Vagina (tissue), 2 donors: Measurements from ENCODE around the gene ATP8A2. TPM values are rescaled to one million over a fixed set of nuclear protein-coding genes. Genes with fewer than 3 reads are reported as not detected.

Source experiments
- DNase-seq, 2 donors: peaks; one replicate each; pipeline ENCODE4 v3.0.0-alpha.2; 2017; ENCODE audit errors: extremely low spot score in 2 of 2
- H3K27ac ChIP-seq: fragments of 200-600 bp; sonication (generic); one replicate; pipeline ENCODE4 v1.5.1; 2019
- H3K27me3 ChIP-seq: fragments of 200-600 bp; sonication (generic); one replicate; pipeline ENCODE4 v1.5.1; 2019
- H3K36me3 ChIP-seq, 2 donors: fragments of 200-600 bp; sonication (generic); one replicate each; pipeline ENCODE4 v1.5.1; 2017 to 2019
- H3K4me1 ChIP-seq: fragments of 200-600 bp; sonication (generic); one replicate; pipeline ENCODE4 v1.5.1; 2019
- H3K4me3 ChIP-seq, 2 donors: fragments of 200-600 bp; sonication (generic); 1 replicate in 1 of 2; 2 replicates in 1 of 2; pipeline ENCODE4 v1.5.1; 2016 to 2019
- H3K9me3 ChIP-seq: fragments of 200-600 bp; sonication (generic); one replicate; pipeline ENCODE4 v1.5.1; 2019
- POLR2A ChIP-seq, 2 donors: fragments of 450-650 bp; IDR thresholded peaks; one replicate each; pipeline ENCODE4 v1.6.1; 2017; ENCODE audit warnings: antibody characterized with exemption in 2 of 2, mild to moderate bottlenecking in 2 of 2, moderate library complexity in 2 of 2
- POLR2AphosphoS5 ChIP-seq, 2 donors: sonication (generic); formaldehyde crosslinking; IDR thresholded peaks; one replicate each; pipeline ENCODE4 v1.9.0; 2017; ENCODE audit warnings: antibody characterized with exemption in 2 of 2, mild to moderate bottlenecking in 2 of 2, low read depth in 1 of 2; ENCODE audit not compliant: insufficient read depth in 1 of 2
- intact Hi-C: fragments of 100-400 bp; cut with DNase I; formaldehyde crosslinking; loops from one replicate; pipeline ENCODE4 v1.15.1; 2023
- total RNA-seq: library from RNA; depleted of rRNA; stranded (reverse); fragments of >200 nt; gene quantifications from one replicate; pipeline ENCODE4 v1.2.3, GENCODE V29; 2016
- TF ChIP-seq, protein P1 (sequence below), 3 experiments: fragments of 450-650 bp in 2 of 3; fragments of 200-600 bp in 1 of 3; sonication (generic) in 1 of 3; IDR thresholded peaks; one replicate each; pipeline ENCODE4 v1.5.1; 2017 to 2019; ENCODE audit warnings: antibody characterized with exemption in 3 of 3, mild to moderate bottlenecking in 2 of 3, moderate library complexity in 2 of 3

Gene ATP8A2
- total RNA-seq, 1 donor from 2014 or later, result 1.5 TPM

DNA sequence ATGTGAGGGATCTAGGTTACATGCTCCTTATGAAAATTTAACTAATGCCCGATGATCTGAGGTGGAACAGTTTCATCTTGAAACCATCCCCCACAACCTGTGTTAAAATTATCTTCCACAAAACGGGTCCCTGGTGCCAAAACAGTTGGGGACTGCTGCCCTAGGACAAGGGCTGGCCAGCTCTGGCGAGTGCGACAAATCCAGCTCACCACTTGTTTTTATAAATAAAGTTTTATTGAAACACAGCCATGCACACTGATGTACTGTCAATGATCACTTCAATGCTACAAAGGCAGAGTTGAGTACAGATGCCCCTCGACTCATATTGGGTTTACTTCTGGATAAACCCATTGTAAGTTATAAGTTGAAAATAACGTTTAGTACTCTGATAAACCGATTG, 235.3 kb downstream of the ATP8A2 start:
- TF ChIP-seq POLR2AphosphoS5 (IDR thresholded peaks at IDR 0.05; ENCODE audit: insufficient read depth in 1 of 2, low read depth in 1 of 2), result no peak
- Histone ChIP-seq H3K4me1 (no peaks in the 10 kb centered on the region), H3K27me3 (no peaks in the 10 kb centered on the region), H3K4me3 (no peak overlapping the region), H3K9me3 (no peaks in the 10 kb centered on the region), H3K36me3 (no peaks in the 10 kb centered on the region), H3K27ac (no peak overlapping the region)
- no peak for DNase-seq
- intact Hi-C loops, result no loop called here

DNA sequence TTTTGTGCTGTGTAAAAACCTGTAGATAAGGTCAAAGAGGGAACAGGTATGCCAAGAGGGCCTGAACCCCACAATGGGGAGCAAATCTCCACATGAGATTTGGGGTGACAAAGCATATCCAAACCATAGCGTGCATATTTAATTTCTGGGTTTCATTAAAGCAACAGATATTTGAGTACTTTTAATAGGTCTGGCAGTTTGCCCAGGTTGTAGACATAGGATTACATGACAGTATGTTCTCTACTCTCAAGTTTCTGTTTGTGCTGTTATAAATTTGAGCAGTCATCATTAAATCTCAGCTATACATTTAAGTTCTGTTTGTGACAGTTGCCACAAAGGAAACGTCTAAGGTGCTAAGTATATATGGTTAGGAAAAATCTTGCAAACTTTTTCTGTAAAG, 236.4 kb downstream of the ATP8A2 start:
- no peak for TF ChIP-seq POLR2AphosphoS5 (IDR thresholded peaks at IDR 0.05; ENCODE audit: insufficient read depth in 1 of 2, low read depth in 1 of 2)
- TF ChIP-seq, protein P1, sequence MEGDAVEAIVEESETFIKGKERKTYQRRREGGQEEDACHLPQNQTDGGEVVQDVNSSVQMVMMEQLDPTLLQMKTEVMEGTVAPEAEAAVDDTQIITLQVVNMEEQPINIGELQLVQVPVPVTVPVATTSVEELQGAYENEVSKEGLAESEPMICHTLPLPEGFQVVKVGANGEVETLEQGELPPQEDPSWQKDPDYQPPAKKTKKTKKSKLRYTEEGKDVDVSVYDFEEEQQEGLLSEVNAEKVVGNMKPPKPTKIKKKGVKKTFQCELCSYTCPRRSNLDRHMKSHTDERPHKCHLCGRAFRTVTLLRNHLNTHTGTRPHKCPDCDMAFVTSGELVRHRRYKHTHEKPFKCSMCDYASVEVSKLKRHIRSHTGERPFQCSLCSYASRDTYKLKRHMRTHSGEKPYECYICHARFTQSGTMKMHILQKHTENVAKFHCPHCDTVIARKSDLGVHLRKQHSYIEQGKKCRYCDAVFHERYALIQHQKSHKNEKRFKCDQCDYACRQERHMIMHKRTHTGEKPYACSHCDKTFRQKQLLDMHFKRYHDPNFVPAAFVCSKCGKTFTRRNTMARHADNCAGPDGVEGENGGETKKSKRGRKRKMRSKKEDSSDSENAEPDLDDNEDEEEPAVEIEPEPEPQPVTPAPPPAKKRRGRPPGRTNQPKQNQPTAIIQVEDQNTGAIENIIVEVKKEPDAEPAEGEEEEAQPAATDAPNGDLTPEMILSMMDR (IDR thresholded peaks at IDR 0.05), result no peak
- no peak for TF ChIP-seq POLR2A (IDR thresholded peaks at IDR 0.05)
- Histone ChIP-seq H3K27ac (no peak overlapping the region), H3K9me3 (no peaks in the 10 kb centered on the region), H3K4me3 (no peak overlapping the region), H3K4me1 (no peaks in the 10 kb centered on the region), H3K27me3 (no peaks in the 10 kb centered on the region), H3K36me3 (no peaks in the 10 kb centered on the region)
- DNase-seq, result no peak
- intact Hi-C loops, result no loop called here

DNA sequence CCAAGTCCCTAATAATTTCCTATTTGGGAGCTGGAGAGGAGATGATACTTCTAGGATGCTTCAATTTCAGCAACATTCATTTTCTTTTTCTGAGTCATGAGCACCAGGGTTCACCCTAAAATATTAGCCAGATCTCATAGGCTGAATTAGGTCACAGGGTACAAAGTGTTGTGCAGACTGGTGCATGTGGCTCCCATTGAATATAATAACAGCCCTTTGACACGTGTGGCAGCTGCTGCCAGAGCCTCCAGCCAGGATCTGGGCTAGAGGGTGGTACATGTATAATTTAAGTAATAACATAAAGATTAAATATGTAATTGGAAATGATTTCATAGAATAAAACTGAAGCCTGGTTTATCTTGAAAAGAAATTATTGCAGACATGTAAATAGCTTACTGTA, 244.9 kb downstream of the ATP8A2 start:
- intact Hi-C loops, result no loop called here
- H3K27ac ChIP-seq, result no peak overlapping the region
- TF ChIP-seq POLR2A (IDR thresholded peaks at IDR 0.05), result no peak
- no peak for TF ChIP-seq POLR2AphosphoS5 (IDR thresholded peaks at IDR 0.05; ENCODE audit: insufficient read depth in 1 of 2, low read depth in 1 of 2)
- TF ChIP-seq, protein P1 (IDR thresholded peaks at IDR 0.05), result no peak

DNA sequence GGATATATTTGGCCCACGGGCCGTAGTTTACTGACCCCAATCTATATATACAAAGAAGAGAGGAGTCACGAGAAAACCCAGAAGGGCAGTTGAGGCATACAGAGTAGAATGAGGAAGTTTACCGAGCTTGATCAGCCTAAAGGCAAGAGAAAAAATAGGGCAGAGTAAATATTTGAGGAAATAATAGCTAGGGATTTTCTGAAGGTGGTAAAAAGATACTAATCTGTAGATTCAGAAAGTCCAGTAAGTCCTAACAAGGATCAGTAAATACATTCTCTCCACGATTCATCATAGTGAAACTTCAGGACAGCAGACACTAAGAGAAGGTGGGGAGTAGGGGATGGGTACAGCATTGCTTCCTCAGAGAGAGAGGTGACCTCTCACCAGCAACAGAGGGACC, 248.1 kb downstream of the ATP8A2 start:
- H3K27me3 ChIP-seq, result no peaks in the 10 kb centered on the region
- no peak overlapping the region for H3K27ac ChIP-seq
- H3K36me3 ChIP-seq, result no peaks in the 10 kb centered on the region
- no peak for DNase-seq
- H3K4me1 ChIP-seq, result no peaks in the 10 kb centered on the region
- no peak overlapping the region for H3K4me3 ChIP-seq
- intact Hi-C loops, result no loop called here
- no peaks in the 10 kb centered on the region for H3K9me3 ChIP-seq
- TF ChIP-seq POLR2AphosphoS5 (IDR thresholded peaks at IDR 0.05; ENCODE audit: insufficient read depth in 1 of 2, low read depth in 1 of 2) (no peak), POLR2A (IDR thresholded peaks at IDR 0.05) (no peak)
- TF ChIP-seq, protein P1 (IDR thresholded peaks at IDR 0.05), result no peak

More for the DNA sequence above, 244.9 kb downstream of the ATP8A2 start:
- Histone ChIP-seq H3K4me1 (no peaks in the 10 kb centered on the region), H3K36me3 (no peaks in the 10 kb centered on the region), H3K4me3 (no peak overlapping the region), H3K9me3 (no peaks in the 10 kb centered on the region), H3K27me3 (no peaks in the 10 kb centered on the region)
- no peak for DNase-seq

DNA sequence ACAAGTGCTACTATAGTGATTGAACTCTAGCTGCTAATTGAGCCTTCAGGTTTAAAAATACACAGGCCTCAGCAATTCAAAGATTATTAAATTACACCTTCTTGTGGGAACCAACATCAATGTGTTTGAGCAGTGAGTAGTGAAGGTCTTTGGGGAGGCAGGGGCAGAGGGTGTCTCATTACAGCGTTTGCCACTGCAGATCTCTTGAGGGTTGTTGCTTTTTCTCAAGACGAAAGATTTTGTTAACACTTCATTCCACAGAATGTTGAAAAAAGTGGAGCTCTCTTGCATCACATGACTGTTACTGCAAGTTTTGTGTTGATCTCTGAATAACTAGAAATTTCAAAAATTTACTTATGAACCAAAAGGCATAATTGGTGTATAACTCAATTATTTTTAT, 253.6 kb downstream of the ATP8A2 start:
- H3K4me3 ChIP-seq, result no peak overlapping the region
- no peak overlapping the region for H3K27ac ChIP-seq
- H3K27me3 ChIP-seq, result no peaks in the 10 kb centered on the region
- H3K4me1 ChIP-seq, result no peaks in the 10 kb centered on the region
- intact Hi-C loops, result no loop called here
- no peaks in the 10 kb centered on the region for H3K36me3 ChIP-seq
- no peak for TF ChIP-seq POLR2A (IDR thresholded peaks at IDR 0.05)
- TF ChIP-seq POLR2AphosphoS5 (IDR thresholded peaks at IDR 0.05; ENCODE audit: insufficient read depth in 1 of 2, low read depth in 1 of 2), result no peak
- TF ChIP-seq, protein P1 (IDR thresholded peaks at IDR 0.05), result no peak
- no peak for DNase-seq
- no peaks in the 10 kb centered on the region for H3K9me3 ChIP-seq
